Tibial nerve (tissue), 4 donors: ENCODE results near the gene TAF1C. TPM values are rescaled to one million over a fixed set of nuclear protein-coding genes. Genes with fewer than 3 reads are reported as not detected.
"Not testable (repeated sequence)": the region's sequence is repeated elsewhere in the genome, so short reads cannot be mapped to it uniquely, and the experiment has no call there.

Experiments
- DNase-seq, 2 donors: peaks; one replicate each; pipeline ENCODE4 v3.0.0-alpha.2; 2019; ENCODE audit warnings: low spot score in 2 of 2
- H3K27ac ChIP-seq, 4 donors: fragments of 200-600 bp; sonication (generic) in 3 of 4; one replicate each; pipeline ENCODE4 v1.5.1; 2017 to 2019; ENCODE audit warnings: mild to moderate bottlenecking in 1 of 4
- H3K27me3 ChIP-seq, 2 donors: fragments of 200-600 bp; sonication (generic) in 1 of 2; one replicate each; pipeline versions ENCODE4 v1.5.1 to v1.6.0; 2017 to 2019
- H3K36me3 ChIP-seq, 3 donors: fragments of 200-600 bp; sonication (generic); one replicate each; pipeline ENCODE4 v1.5.1; 2018 to 2019
- H3K4me1 ChIP-seq, 4 donors: fragments of 200-600 bp; sonication (generic) in 3 of 4; one replicate each; pipeline ENCODE4 v1.5.1; 2017 to 2019
- H3K4me3 ChIP-seq, 4 donors: fragments of 200-600 bp; sonication (generic) in 3 of 4; one replicate each; pipeline ENCODE4 v1.5.1; 2017 to 2019; ENCODE audit warnings: mild to moderate bottlenecking in 1 of 4, moderate library complexity in 1 of 4
- H3K9me3 ChIP-seq, 4 donors: fragments of 200-600 bp; sonication (generic) in 3 of 4; one replicate each; pipeline ENCODE4 v1.5.1; 2017 to 2019
- EP300 ChIP-seq, 2 donors: sonication (generic); formaldehyde crosslinking; IDR thresholded peaks; one replicate each; pipeline ENCODE4 v1.6.1; 2017; ENCODE audit warnings: antibody characterized with exemption in 2 of 2, mild to moderate bottlenecking in 1 of 2
- POLR2A ChIP-seq, 2 donors: fragments of 450-650 bp; IDR thresholded peaks; one replicate each; pipeline ENCODE4 v1.6.1; 2017; ENCODE audit warnings: antibody characterized with exemption in 2 of 2, mild to moderate bottlenecking in 2 of 2, moderate library complexity in 2 of 2
- WGBS, 2 donors: methylation state at CpG; one replicate each; pipeline ENCODE4 v1.1.5; 2018; 5-methylcytosine and 5-hydroxymethylcytosine counted together
- total RNA-seq, 4 donors: library from RNA; depleted of rRNA; stranded (reverse); fragments of >200 nt; gene quantifications; one replicate each; pipeline ENCODE4 v1.1.0, GENCODE V29; 2016
- TF ChIP-seq, protein P1 (sequence below), 5 experiments: fragments of 200-600 bp in 3 of 5; fragments of 450-650 bp in 2 of 5; sonication (generic) in 3 of 5; IDR thresholded peaks; one replicate each; pipeline ENCODE4 v1.5.1; 2016 to 2019; ENCODE audit warnings: antibody characterized with exemption in 5 of 5, mild to moderate bottlenecking in 3 of 5, moderate library complexity in 2 of 5

Gene TAF1C
- total RNA-seq, 4 donors from 2014 or later, result 50.7 to 109 (median 73.9) TPM

DNA sequence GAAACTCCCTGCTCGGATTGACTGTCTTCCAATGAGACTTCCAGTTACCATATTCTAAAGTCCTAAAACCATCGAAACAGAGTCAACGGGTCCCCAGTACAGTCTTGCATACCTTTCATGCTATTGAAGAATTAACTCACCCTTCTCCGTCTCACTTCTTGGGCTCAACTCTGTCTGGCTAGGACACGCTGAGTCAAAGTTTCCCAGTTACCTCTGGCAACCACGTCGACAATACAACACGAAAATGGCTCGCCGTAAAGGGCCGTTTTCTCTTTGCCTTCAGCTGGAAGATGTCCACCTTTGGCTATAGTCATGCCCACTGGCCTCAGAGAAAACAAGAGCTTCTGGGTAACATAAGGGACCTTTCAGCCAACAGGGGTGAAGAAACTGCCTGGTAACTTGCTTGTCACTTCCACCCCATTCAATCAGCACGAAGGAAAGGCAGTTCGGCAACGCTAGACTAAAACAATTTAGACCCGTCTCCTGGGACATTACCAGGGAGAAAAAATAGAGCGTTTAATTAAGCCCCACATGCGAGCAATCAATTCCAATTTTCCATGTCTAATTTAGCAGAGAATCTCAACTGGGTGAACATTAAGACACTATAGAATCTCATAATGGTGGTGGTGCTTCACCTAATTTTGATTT lies 31.4 kb upstream of the TAF1C start:
- no peak for TF ChIP-seq POLR2A (IDR thresholded peaks at IDR 0.05)
- no peak for TF ChIP-seq EP300 (IDR thresholded peaks at IDR 0.05)
- TF ChIP-seq, protein P1, sequence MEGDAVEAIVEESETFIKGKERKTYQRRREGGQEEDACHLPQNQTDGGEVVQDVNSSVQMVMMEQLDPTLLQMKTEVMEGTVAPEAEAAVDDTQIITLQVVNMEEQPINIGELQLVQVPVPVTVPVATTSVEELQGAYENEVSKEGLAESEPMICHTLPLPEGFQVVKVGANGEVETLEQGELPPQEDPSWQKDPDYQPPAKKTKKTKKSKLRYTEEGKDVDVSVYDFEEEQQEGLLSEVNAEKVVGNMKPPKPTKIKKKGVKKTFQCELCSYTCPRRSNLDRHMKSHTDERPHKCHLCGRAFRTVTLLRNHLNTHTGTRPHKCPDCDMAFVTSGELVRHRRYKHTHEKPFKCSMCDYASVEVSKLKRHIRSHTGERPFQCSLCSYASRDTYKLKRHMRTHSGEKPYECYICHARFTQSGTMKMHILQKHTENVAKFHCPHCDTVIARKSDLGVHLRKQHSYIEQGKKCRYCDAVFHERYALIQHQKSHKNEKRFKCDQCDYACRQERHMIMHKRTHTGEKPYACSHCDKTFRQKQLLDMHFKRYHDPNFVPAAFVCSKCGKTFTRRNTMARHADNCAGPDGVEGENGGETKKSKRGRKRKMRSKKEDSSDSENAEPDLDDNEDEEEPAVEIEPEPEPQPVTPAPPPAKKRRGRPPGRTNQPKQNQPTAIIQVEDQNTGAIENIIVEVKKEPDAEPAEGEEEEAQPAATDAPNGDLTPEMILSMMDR (IDR thresholded peaks at IDR 0.05), result no peak
- H3K36me3 ChIP-seq, result no peaks in the 10 kb centered on the region
- no peaks in the 10 kb centered on the region for H3K4me1 ChIP-seq
- no peaks in the 10 kb centered on the region for H3K9me3 ChIP-seq
- no peaks in the 10 kb centered on the region for H3K27me3 ChIP-seq
- WGBS, 2 donors, result 77 to 78% methylated on average over 17 of the region's 17 CpGs
- H3K27ac ChIP-seq, result no peak overlapping the region
- no peak for DNase-seq
- no peak overlapping the region for H3K4me3 ChIP-seq

DNA sequence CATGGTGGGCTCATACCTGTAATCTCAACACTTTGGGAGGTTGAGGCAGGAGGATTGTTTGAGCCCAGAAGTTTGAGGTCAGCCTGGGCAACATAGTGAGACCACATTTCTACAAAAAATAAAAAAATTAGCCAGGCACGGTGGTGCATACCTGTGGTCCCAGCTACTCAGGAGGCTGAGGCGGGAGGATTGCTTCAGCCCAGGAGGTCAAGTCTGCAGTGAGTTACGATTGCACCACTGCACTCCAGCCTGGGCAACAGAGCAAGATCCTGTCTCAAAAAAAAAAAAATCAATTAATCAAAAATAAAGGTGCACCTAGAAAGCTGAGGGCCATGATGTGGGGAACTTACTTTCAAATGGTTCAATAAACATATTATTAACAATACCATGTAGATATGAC lies 29.3 kb upstream of the TAF1C start:
- not testable (repeated sequence) for H3K4me1 ChIP-seq, H3K27ac ChIP-seq, H3K4me3 ChIP-seq, H3K9me3 ChIP-seq, DNase-seq, H3K27me3 ChIP-seq, H3K36me3 ChIP-seq
- WGBS, 2 donors, result 89 to 92% methylated on average over 3 of the region's 3 CpGs

DNA sequence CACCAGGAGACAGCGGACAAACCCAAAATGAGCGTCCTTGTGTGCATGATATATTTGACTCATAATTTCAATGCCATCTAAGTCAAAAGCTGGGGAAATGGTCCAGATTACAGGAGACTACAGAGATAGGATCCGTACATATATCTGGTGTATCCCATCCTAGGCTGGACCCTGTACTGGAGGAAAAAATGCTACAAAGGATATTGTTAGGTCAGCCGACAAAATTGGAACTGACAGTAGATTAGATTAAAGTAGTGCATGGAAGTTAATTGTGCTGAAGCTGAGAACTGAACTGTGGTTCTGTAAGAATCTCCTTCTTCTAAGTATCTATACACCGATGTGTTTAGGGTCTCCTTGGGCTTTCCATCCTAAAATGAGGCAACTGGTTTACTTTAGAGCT lies 28.7 kb upstream of the TAF1C start:
- Histone ChIP-seq H3K4me1 (no peaks in the 10 kb centered on the region), H3K9me3 (no peaks in the 10 kb centered on the region), H3K27me3 (no peaks in the 10 kb centered on the region), H3K27ac (no peak overlapping the region), H3K36me3 (no peaks in the 10 kb centered on the region), H3K4me3 (no peak overlapping the region)
- DNase-seq, result no peak
- WGBS, 2 donors, result 84 to 85% methylated on average over 5 of the region's 5 CpGs
- no peak for TF ChIP-seq POLR2A (IDR thresholded peaks at IDR 0.05)
- no peak for TF ChIP-seq EP300 (IDR thresholded peaks at IDR 0.05)
- TF ChIP-seq, protein P1 (IDR thresholded peaks at IDR 0.05), result no peak

DNA sequence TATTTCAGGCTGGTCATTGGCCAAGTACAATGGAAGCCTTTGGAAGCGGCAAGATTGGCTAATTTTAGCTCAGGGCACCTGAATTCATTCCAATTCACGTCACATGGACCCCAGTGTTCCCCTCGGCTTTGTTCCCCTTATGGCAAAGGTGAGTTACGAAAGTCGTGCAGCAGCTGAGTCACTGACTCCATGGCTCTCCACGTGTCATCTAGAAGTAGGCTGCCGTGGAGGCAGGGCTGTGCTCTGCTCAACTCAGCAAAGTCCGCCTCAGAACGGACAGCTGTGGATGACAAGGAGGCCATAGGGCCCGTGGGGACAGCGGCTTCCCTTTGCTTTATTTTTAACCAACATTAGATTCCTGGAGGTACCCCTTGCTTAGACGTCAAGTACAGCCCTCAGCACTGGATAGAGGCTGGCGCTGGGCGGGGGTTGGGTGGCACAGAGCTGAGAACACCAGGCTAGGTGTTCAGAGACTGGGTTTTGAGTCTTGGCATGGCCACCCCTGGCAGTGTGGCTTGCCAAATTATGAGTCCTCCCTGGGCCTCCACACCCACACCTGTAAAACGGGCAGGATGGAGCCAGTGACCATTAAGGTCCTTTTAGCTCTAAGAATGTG lies 27.7 kb upstream of the TAF1C start:
- no peaks in the 10 kb centered on the region for H3K4me1 ChIP-seq
- H3K27me3 ChIP-seq, result no peaks in the 10 kb centered on the region
- H3K36me3 ChIP-seq, result no peaks in the 10 kb centered on the region
- TF ChIP-seq EP300 (IDR thresholded peaks at IDR 0.05) (no peak), POLR2A (IDR thresholded peaks at IDR 0.05) (no peak)
- TF ChIP-seq, protein P1 (IDR thresholded peaks at IDR 0.05), result no peak
- H3K27ac ChIP-seq, result no peak overlapping the region
- no peak overlapping the region for H3K4me3 ChIP-seq
- 78 to 81% methylated on average over 14 to 15 of the region's 15 CpGs for WGBS, 2 donors
- H3K9me3 ChIP-seq, result no peaks in the 10 kb centered on the region
- DNase-seq, result no peak

DNA sequence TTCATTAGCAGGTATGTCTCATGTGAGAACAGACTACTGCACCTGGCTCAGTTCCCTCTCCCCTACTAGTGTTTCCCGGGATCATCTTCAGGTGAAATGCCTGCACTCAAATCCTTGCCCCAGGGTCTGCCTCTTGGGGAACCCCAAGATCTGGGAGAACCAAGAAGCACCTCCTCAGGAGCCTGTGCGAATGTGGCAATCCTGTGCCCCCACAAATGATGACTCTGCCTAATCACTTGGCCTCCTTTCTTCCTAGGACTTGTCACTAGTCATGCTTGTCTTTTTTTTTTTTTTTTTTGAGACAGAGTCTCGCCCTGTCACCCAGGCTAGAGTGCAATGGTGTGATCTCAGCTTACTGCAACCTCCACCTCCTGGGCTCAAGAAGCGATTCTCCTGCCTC lies 25.8 kb upstream of the TAF1C start:
- DNase-seq, result no peak
- no peaks in the 10 kb centered on the region for H3K4me1 ChIP-seq
- WGBS, 2 donors, result 87% methylated on average over 4 of the region's 4 CpGs
- TF ChIP-seq, protein P1 (IDR thresholded peaks at IDR 0.05), result no peak
- TF ChIP-seq POLR2A (IDR thresholded peaks at IDR 0.05), result no peak
- no peak for TF ChIP-seq EP300 (IDR thresholded peaks at IDR 0.05)
- H3K9me3 ChIP-seq, result no peaks in the 10 kb centered on the region
- no peak overlapping the region for H3K4me3 ChIP-seq
- no peak overlapping the region for H3K27ac ChIP-seq
- no peaks in the 10 kb centered on the region for H3K27me3 ChIP-seq
- H3K36me3 ChIP-seq, result no peaks in the 10 kb centered on the region
